ENCODE measurements around the gene TMEM30B. TPM values are rescaled to one million over a fixed set of nuclear protein-coding genes. Genes with fewer than 3 reads are reported as not detected.

Gene TMEM30B
- polyA plus RNA-seq, 1 of the 3 experiments (the other 2 are of a cell fraction): 0.15 TPM

DNA sequence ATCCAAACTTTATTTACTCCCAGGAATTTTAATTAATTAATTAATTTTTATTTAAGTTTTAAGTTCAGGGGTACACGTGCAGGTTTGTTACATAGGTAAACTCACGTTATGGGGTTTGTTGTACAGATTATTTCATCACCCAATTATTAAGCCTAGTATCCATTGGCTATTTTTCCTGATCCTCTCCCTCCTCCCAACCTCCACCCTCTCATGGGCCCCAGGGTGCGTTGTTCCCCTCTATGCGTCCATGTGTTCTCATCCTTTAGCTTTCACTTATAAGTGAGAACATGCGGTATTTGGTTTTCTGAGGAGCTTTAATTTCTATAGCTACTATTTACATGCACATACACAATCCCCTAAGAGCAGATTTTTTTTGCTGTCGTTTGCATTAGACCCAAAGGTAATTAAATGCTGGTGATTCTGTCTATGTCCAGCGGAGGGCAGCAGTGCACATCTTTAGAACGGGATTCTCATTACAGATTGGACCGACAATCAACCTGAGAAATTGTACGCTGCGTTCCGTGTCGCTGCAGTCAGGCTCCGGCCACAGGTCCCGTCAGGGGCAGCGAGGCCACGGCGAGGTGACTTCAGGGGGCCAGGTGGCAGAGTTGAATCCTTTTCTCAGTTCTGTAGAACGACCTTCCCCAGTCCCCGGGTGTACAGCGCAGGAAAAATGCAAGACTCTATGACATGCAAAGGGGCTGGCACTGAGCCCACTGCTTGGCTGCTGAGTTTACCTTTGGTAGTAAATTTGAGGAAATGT, 11.6 kb downstream of the TMEM30B start:
- POLR2A ChIA-PET: no interaction called here
- Histone ChIP-seq H3K4me1 (ENCODE audit: control insufficient read depth in 1 of 2, insufficient read depth in 2 of 2, low read depth in 1 of 2, low read length in 1 of 2) (no peaks in the 10 kb centered on the region; a peak in 1 of 4 replicates), H3K4me2 (peak overlapping the region; percentile 73), H3K79me2 (ENCODE audit: insufficient read depth) (no peaks in the 10 kb centered on the region), H3K9ac (peak overlapping the region; percentile 21; the same call in 1 of the 2 replicates), H3K4me3 (ENCODE audit: low read depth in 2 of 2, low read length in 1 of 2) (peak overlapping the region; percentile 47 to 59), H3K27me3 (ENCODE audit: insufficient read depth) (no peaks in the 10 kb centered on the region), H3K27ac (ENCODE audit: low read depth in 2 of 2, low read length in 1 of 2) (peak overlapping the region in 1 of 2 experiments; percentile 77; a peak in 2 of 4 replicates), H2AFZ (ENCODE audit: low read depth) (peak overlapping the region; percentile 52; the same call in 1 of the 2 replicates), H3K36me3 (replicated peaks in 1 of 2; ENCODE audit: control insufficient read depth in 1 of 2, insufficient read depth in 2 of 2, low read length in 1 of 2) (no peaks in the 10 kb centered on the region), H3F3A (replicated peaks; ENCODE audit: insufficient read depth) (peaks cover 15% of the 10 kb centered on the region), H4K20me1 (ENCODE audit: insufficient read depth) (no peaks in the 10 kb centered on the region), H3K9me2 (no peaks in the 10 kb centered on the region), H3K9me3 (no peaks in the 10 kb centered on the region)
- CTCF ChIA-PET: interaction anchor here (0.6 to 9.5 kb wide), 15 partner anchors 8 to 807 kb away, joined by 3 to 104 read pairs (median 3); partner anchors contain the start of gene TMEM30B
- TF ChIP-seq RCOR1 (IDR thresholded peaks at IDR 0.05; ENCODE audit: low read length) (0 out of 2 replicates have a peak, but pooled peaks have one; percentile 17), ELF1 (IDR thresholded peaks at IDR 0.05) (no peak), NFIC (IDR thresholded peaks at IDR 0.05; ENCODE audit: borderline replicate concordance) (peak; percentile 63), JUND (IDR thresholded peaks at IDR 0.05) (no peak), TCF12 (IDR thresholded peaks at IDR 0.05) (no peak), SIN3A (IDR thresholded peaks at IDR 0.05; ENCODE audit: borderline replicate concordance, low read depth, low read length) (no peak), FOSL2 (IDR thresholded peaks at IDR 0.05; ENCODE audit: borderline replicate concordance, low read depth) (no peak), FOXJ3 (CRISPR knock-in tag; IDR thresholded peaks at IDR 0.05) (no peak), EZH2phosphoT487 (IDR thresholded peaks at IDR 0.05; ENCODE audit: borderline replicate concordance, low read depth) (no peak), RFX5 (IDR thresholded peaks at IDR 0.05; ENCODE audit: low read length) (no peak), POLR2AphosphoS5 (IDR thresholded peaks at IDR 0.05; ENCODE audit: low read depth, low read length) (no peak), TAF1 (IDR thresholded peaks at IDR 0.05; ENCODE audit: borderline replicate concordance, low read depth, low read length) (no peak), GATA2 (CRISPR knock-in tag; IDR thresholded peaks at IDR 0.05) (no peak), EP300 (IDR thresholded peaks at IDR 0.05; ENCODE audit: borderline replicate concordance in 1 of 2, low read depth in 1 of 2, low read length in 1 of 2) (no peak), SMC3 (IDR thresholded peaks at IDR 0.05; ENCODE audit: low read depth, low read length) (peak; percentile 70), NRF1 (IDR thresholded peaks at IDR 0.05; ENCODE audit: low read depth, low read length) (no peak), YY1 (IDR thresholded peaks at IDR 0.05; ENCODE audit: low read depth) (no peak), CHD2 (IDR thresholded peaks at IDR 0.05; ENCODE audit: low read length, partially characterized antibody) (peak; percentile 55), RAD21 (IDR thresholded peaks at IDR 0.05; ENCODE audit: low read length) (peak; percentile 77)
- TF ChIP-seq, protein P1, sequence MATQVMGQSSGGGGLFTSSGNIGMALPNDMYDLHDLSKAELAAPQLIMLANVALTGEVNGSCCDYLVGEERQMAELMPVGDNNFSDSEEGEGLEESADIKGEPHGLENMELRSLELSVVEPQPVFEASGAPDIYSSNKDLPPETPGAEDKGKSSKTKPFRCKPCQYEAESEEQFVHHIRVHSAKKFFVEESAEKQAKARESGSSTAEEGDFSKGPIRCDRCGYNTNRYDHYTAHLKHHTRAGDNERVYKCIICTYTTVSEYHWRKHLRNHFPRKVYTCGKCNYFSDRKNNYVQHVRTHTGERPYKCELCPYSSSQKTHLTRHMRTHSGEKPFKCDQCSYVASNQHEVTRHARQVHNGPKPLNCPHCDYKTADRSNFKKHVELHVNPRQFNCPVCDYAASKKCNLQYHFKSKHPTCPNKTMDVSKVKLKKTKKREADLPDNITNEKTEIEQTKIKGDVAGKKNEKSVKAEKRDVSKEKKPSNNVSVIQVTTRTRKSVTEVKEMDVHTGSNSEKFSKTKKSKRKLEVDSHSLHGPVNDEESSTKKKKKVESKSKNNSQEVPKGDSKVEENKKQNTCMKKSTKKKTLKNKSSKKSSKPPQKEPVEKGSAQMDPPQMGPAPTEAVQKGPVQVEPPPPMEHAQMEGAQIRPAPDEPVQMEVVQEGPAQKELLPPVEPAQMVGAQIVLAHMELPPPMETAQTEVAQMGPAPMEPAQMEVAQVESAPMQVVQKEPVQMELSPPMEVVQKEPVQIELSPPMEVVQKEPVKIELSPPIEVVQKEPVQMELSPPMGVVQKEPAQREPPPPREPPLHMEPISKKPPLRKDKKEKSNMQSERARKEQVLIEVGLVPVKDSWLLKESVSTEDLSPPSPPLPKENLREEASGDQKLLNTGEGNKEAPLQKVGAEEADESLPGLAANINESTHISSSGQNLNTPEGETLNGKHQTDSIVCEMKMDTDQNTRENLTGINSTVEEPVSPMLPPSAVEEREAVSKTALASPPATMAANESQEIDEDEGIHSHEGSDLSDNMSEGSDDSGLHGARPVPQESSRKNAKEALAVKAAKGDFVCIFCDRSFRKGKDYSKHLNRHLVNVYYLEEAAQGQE (IDR thresholded peaks at IDR 0.05; ENCODE audit: low read depth, low read length): no peak
- TF ChIP-seq, protein P2, sequence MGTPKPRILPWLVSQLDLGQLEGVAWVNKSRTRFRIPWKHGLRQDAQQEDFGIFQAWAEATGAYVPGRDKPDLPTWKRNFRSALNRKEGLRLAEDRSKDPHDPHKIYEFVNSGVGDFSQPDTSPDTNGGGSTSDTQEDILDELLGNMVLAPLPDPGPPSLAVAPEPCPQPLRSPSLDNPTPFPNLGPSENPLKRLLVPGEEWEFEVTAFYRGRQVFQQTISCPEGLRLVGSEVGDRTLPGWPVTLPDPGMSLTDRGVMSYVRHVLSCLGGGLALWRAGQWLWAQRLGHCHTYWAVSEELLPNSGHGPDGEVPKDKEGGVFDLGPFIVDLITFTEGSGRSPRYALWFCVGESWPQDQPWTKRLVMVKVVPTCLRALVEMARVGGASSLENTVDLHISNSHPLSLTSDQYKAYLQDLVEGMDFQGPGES (IDR thresholded peaks at IDR 0.05; ENCODE audit: low read depth, low read length): no peak
- TF ChIP-seq, protein P3, sequence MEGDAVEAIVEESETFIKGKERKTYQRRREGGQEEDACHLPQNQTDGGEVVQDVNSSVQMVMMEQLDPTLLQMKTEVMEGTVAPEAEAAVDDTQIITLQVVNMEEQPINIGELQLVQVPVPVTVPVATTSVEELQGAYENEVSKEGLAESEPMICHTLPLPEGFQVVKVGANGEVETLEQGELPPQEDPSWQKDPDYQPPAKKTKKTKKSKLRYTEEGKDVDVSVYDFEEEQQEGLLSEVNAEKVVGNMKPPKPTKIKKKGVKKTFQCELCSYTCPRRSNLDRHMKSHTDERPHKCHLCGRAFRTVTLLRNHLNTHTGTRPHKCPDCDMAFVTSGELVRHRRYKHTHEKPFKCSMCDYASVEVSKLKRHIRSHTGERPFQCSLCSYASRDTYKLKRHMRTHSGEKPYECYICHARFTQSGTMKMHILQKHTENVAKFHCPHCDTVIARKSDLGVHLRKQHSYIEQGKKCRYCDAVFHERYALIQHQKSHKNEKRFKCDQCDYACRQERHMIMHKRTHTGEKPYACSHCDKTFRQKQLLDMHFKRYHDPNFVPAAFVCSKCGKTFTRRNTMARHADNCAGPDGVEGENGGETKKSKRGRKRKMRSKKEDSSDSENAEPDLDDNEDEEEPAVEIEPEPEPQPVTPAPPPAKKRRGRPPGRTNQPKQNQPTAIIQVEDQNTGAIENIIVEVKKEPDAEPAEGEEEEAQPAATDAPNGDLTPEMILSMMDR (IDR thresholded peaks at IDR 0.05): peak; percentile 85
- TF ChIP-seq, protein P4, sequence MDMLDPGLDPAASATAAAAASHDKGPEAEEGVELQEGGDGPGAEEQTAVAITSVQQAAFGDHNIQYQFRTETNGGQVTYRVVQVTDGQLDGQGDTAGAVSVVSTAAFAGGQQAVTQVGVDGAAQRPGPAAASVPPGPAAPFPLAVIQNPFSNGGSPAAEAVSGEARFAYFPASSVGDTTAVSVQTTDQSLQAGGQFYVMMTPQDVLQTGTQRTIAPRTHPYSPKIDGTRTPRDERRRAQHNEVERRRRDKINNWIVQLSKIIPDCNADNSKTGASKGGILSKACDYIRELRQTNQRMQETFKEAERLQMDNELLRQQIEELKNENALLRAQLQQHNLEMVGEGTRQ (IDR thresholded peaks at IDR 0.05; ENCODE audit: borderline replicate concordance, low read depth, low read length): no peak
- TF ChIP-seq, protein P5, sequence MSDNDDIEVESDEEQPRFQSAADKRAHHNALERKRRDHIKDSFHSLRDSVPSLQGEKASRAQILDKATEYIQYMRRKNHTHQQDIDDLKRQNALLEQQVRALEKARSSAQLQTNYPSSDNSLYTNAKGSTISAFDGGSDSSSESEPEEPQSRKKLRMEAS (IDR thresholded peaks at IDR 0.05; ENCODE audit: low read depth): no peak
- WGBS (ENCODE audit: low lambda C conversion rate): 2% methylated on average over 18 of the region's 21 CpGs
- DNase-seq: peak; percentile 74

Measured in SK-N-SH (cell line).